Left lung (tissue), 10 donors: ENCODE data around the gene ANKRD40. TPM values are rescaled to one million over a fixed set of nuclear protein-coding genes. Genes with fewer than 3 reads are reported as not detected.

Experiments
- ATAC-seq: fragments of 200-7000 bp; cut with Tn5 transposase; one replicate; pipeline ENCODE4 v1.9.1; 2020; ENCODE audit warnings: moderate library complexity
- DNase-seq, 4 donors: peaks; one replicate each; pipeline ENCODE4 v3.0.0-alpha.2; 2013 to 2020
- H3K27ac ChIP-seq, 2 donors: fragments of 200-600 bp; sonication (generic) in 1 of 2; one replicate each; pipeline versions ENCODE4 v1.5.0 to v1.8.0; 2020 to 2021
- H3K27me3 ChIP-seq, 2 donors: fragments of 200-600 bp; sonication (generic) in 1 of 2; one replicate each; pipeline versions ENCODE4 v1.5.0 to v1.8.0; 2020 to 2021
- H3K36me3 ChIP-seq, 2 donors: fragments of 200-600 bp; sonication (generic) in 1 of 2; one replicate each; pipeline versions ENCODE4 v1.5.0 to v1.8.0; 2020 to 2021
- H3K4me1 ChIP-seq, 2 donors: fragments of 200-600 bp; one replicate each; pipeline ENCODE4 v1.8.0; 2021
- H3K4me3 ChIP-seq, 2 donors: fragments of 200-600 bp; sonication (generic) in 1 of 2; one replicate each; pipeline versions ENCODE4 v1.5.0 to v1.8.0; 2020 to 2021; ENCODE audit warnings: mild to moderate bottlenecking in 1 of 2
- H3K9me3 ChIP-seq, 2 donors: fragments of 200-600 bp; sonication (generic) in 1 of 2; one replicate each; pipeline versions ENCODE4 v1.5.0 to v1.8.0; 2020 to 2021
- intact Hi-C, 2 donors: fragments of 100-400 bp; cut with DNase I; formaldehyde crosslinking; loops; one replicate each; pipeline versions ENCODE4 v1.11.2 to v1.14.2; 2022
- polyA plus RNA-seq, 6 donors: library from polyadenylated mRNA; unstranded; fragments of 120-200 nt; gene quantifications; one replicate each; pipeline ENCODE4 v1.2.1, GENCODE V29; 2013; ENCODE audit not compliant: insufficient read length in 6 of 6
- total RNA-seq, 2 donors: library from RNA; stranded (reverse); fragmentation: NEBNext Ultra II Directional; extraction: Animal tissue kit (Norgen Biotek cat#: 25700); gene quantifications; one replicate each; pipeline ENCODE4 v1.2.1, GENCODE V29; 2021
- TF ChIP-seq, protein P1 (sequence below), 2 donors: fragments of 200-600 bp; sonication (generic) in 1 of 2; IDR thresholded peaks; one replicate each; pipeline versions ENCODE4 v1.5.0 to v1.8.0; 2021; ENCODE audit warnings: antibody characterized with exemption in 2 of 2
- donor health status: DM: no; HTN: yes; CAD: no.
- donor health status: DM: no; HTN: no; CAD: no.

ANKRD40 gene
- total and polyA plus RNA-seq, 8 donors, result 42.2 to 52.0 (median 46.6) TPM

DNA sequence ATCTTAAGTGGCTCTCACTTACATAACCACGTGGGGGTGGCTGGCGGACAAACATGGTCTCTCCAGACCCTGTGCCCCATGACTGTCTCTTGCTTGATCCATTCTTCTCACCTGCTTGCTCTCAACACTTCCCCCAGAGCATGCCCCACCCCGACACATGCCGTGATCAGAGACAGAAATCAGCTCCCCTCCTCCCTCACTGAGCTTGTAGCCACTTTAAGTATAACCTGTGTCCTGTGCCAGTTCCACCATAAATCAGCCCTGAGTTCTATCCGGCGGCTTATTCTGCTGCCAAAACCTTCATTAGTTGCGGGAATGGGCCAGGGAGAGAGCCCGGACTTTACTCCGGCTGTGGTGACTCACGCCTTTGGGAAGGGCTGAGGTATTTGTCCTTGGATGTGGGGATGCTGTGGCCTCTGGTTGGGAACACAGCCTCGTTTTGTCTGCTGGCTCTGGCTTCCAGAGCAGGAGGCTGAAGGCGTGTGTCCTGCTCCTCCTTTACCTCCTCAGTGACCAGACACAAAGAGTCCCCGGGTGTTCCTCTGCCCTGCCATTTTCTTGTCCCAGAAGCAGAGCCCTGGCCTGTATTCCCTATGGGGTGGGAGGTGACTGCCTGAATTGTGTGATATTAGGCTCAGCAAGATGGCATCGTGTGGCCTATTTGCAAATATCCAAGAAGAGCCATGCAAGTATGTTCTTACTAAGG lies 21.1 kb downstream of the ANKRD40 start:
- H3K36me3 ChIP-seq, result no peaks in the 10 kb centered on the region
- TF ChIP-seq, protein P1, sequence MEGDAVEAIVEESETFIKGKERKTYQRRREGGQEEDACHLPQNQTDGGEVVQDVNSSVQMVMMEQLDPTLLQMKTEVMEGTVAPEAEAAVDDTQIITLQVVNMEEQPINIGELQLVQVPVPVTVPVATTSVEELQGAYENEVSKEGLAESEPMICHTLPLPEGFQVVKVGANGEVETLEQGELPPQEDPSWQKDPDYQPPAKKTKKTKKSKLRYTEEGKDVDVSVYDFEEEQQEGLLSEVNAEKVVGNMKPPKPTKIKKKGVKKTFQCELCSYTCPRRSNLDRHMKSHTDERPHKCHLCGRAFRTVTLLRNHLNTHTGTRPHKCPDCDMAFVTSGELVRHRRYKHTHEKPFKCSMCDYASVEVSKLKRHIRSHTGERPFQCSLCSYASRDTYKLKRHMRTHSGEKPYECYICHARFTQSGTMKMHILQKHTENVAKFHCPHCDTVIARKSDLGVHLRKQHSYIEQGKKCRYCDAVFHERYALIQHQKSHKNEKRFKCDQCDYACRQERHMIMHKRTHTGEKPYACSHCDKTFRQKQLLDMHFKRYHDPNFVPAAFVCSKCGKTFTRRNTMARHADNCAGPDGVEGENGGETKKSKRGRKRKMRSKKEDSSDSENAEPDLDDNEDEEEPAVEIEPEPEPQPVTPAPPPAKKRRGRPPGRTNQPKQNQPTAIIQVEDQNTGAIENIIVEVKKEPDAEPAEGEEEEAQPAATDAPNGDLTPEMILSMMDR (IDR thresholded peaks at IDR 0.05), result no peak
- peaks cover 15 to 41% of the 10 kb centered on the region in 2 donors for H3K4me1 ChIP-seq
- DNase-seq (peak in 1 of 4 donors; percentile 56), ATAC-seq (peak; percentile 69)
- peaks cover 0 to 15% of the 10 kb centered on the region in 2 donors for H3K27me3 ChIP-seq
- peak overlapping the region; percentile 14 to 28 for H3K27ac ChIP-seq
- no peak overlapping the region for H3K4me3 ChIP-seq
- intact Hi-C loops, result loop anchor here in 1 of 2 donors (10.0 kb wide), 1 partner anchor 52 kb away; the partner anchor contains the start of gene ABCC3
- no peaks in the 10 kb centered on the region for H3K9me3 ChIP-seq

DNA sequence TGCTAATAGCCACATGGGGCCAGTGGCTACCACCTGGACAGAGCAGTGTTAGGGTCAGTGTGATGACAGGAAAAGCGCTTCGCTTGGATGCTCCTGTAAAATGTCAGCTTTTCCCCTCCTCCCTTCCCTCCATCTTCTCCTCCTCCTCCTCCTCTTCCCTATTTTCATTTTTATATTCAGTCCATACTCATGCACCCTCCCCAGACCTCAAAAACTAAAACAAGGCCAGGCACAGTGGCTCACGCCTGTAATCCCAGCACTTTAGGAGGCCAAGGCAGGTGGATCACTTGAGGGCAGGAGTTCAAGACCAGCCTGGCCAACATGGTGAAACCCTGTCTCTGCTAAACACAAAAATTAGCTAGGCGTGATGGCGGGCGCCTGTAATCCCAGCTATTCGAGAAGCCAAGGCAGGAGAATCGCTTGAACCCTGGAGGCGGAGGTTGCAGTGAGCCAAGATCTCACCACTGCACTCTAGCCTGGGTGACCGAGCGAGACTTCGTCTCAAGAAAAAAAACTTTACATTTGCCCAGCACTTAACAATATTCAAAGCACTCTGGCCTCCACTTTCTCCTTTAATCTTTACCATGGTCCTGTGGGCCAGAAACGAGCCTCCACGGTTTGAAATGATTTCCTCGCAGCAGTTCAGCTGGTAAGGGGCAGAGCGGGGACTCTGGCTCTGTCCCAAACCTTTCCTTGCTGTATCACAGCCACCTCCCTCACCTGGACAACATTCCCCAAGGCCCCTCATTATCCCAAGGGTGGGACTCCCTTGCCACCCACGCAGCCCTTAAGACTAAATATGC lies 21.8 kb downstream of the ANKRD40 start:
- ATAC-seq, result no peak
- H3K36me3 ChIP-seq, result no peaks in the 10 kb centered on the region
- DNase-seq, result no peak
- intact Hi-C loops, result loop anchor here in 1 of 2 donors (10.0 kb wide), 1 partner anchor 51 kb away; the partner anchor contains the start of gene ABCC3
- H3K9me3 ChIP-seq, result no peaks in the 10 kb centered on the region
- no peak overlapping the region for H3K4me3 ChIP-seq
- TF ChIP-seq, protein P1 (IDR thresholded peaks at IDR 0.05), result no peak
- peaks cover 0 to 15% of the 10 kb centered on the region in 2 donors for H3K27me3 ChIP-seq
- H3K27ac ChIP-seq, result peak overlapping the region; percentile 14 to 28
- H3K4me1 ChIP-seq, result peaks cover 18 to 43% of the 10 kb centered on the region in 2 donors

DNA sequence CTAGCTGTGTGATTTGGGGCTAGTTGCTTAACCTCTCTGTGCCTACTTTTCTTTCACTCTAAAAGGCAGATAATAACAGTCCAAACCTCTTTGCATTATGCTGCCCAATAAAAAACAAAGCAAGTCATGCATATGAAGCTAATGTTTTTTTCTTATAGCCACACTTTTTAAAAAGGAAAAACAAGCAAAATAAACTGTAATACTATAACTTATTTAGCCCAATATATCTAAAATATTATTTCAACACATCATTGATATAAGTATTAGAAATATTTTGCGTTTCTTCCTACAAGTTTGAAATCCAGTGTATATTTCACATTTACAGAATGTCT lies 22.4 kb downstream of the ANKRD40 start:
- no peaks in the 10 kb centered on the region for H3K36me3 ChIP-seq
- ATAC-seq, result no peak
- peaks cover 0 to 15% of the 10 kb centered on the region in 2 donors for H3K27me3 ChIP-seq
- no peak overlapping the region for H3K27ac ChIP-seq
- H3K9me3 ChIP-seq, result no peaks in the 10 kb centered on the region
- DNase-seq, result no peak
- peaks cover 16 to 37% of the 10 kb centered on the region in 2 donors for H3K4me1 ChIP-seq
- H3K4me3 ChIP-seq, result no peak overlapping the region
- TF ChIP-seq, protein P1 (IDR thresholded peaks at IDR 0.05), result no peak
- intact Hi-C loops, result loop anchor here in 1 of 2 donors (10.0 kb wide), 1 partner anchor 50 kb away; the partner anchor contains the start of gene ABCC3

DNA sequence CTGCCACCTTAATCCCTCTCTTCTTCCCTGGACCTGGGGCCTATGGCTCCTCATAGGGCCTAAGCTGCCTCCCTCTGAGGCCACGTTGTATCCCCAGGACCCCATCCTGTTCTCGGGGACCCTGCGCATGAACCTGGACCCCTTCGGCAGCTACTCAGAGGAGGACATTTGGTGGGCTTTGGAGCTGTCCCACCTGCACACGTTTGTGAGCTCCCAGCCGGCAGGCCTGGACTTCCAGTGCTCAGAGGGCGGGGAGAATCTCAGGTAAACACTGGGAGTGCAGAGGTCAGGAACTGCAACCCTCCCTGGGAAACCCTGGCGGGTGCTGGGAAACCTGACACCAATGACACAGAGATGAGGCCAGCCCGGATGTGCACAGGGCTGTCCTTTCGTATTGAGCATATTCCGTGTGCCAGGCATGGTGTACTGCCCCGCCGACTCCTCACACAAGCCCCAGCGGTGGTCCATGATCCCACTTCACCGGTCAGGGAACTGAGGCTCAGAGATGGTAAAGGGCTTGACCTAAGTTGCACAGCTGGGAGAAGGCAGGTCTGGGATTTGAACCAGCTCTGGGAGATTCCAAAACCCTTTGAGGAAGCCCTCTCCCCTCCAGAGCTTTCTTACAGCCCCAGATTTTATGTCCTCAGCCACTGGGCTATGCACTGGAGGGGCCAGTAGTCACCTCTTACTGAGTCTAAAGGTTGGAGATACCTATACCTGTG lies 22.9 kb downstream of the ANKRD40 start:
- no peak for DNase-seq
- Histone ChIP-seq H3K4me1 (peaks cover 13 to 32% of the 10 kb centered on the region in 2 donors), H3K4me3 (no peak overlapping the region), H3K9me3 (no peaks in the 10 kb centered on the region), H3K27ac (no peak overlapping the region), H3K27me3 (peaks cover 0 to 15% of the 10 kb centered on the region in 2 donors), H3K36me3 (no peaks in the 10 kb centered on the region)
- intact Hi-C loops, result loop anchor here in 1 of 2 donors (10.0 kb wide), 1 partner anchor 50 kb away; the partner anchor contains the start of gene ABCC3
- TF ChIP-seq, protein P1 (IDR thresholded peaks at IDR 0.05), result no peak
- no peak for ATAC-seq
